Aorta (tissue), 5 donors: ENCODE data around the gene PKNOX2. TPM values are rescaled to one million over a fixed set of nuclear protein-coding genes. Genes with fewer than 3 reads are reported as not detected.

ENCODE experiments used
- ATAC-seq: fragments of 200-7000 bp; cut with Tn5 transposase; one replicate; pipeline ENCODE4 v1.9.1; 2022; ENCODE audit warnings: moderate library complexity; ENCODE audit not compliant: low FRiP score
- DNase-seq, 2 donors: peaks; one replicate each; pipeline ENCODE4 v3.0.0-alpha.2; 2020
- H3K27ac ChIP-seq, 2 donors: one replicate each; pipeline ENCODE4 v1.5.1; 2013; ENCODE audit warnings: low read length in 2 of 2, mild to moderate bottlenecking in 2 of 2, moderate library complexity in 2 of 2, control low read depth in 1 of 2, inconsistent platforms in 1 of 2, low read depth in 1 of 2
- H3K27me3 ChIP-seq, 2 donors: one replicate each; pipeline ENCODE4 v1.6.1; 2013; ENCODE audit warnings: control low read depth in 1 of 2, low read length in 1 of 2, mild to moderate bottlenecking in 1 of 2, moderate library complexity in 1 of 2; ENCODE audit not compliant: insufficient read depth in 2 of 2, control insufficient read depth in 1 of 2
- H3K36me3 ChIP-seq, 2 donors: one replicate each; pipeline ENCODE4 v1.6.1; 2013; ENCODE audit warnings: control low read depth in 1 of 2, low read length in 1 of 2, mild to moderate bottlenecking in 1 of 2; ENCODE audit not compliant: insufficient read depth in 2 of 2, control insufficient read depth in 1 of 2
- H3K4me1 ChIP-seq, 2 donors: one replicate each; pipeline ENCODE4 v1.6.1; 2013; ENCODE audit warnings: low read length in 2 of 2, control low read depth in 1 of 2, mild to moderate bottlenecking in 1 of 2, moderate library complexity in 1 of 2; ENCODE audit not compliant: insufficient read depth in 2 of 2, control insufficient read depth in 1 of 2
- H3K4me3 ChIP-seq, 2 donors: one replicate each; pipeline ENCODE4 v1.5.1; 2013; ENCODE audit warnings: low read length in 2 of 2, control low read depth in 1 of 2, mild to moderate bottlenecking in 1 of 2
- H3K9me3 ChIP-seq: one replicate; pipeline ENCODE4 v1.6.1; 2013; ENCODE audit warnings: mild to moderate bottlenecking, low read length; ENCODE audit not compliant: control insufficient read depth
- WGBS, 2 donors: extraction: QIAGEN DNeasy Blood & Tissue Kit; methylation state at CpG; one replicate each; pipeline ENCODE4 v1.1.7; 2013; 5-methylcytosine and 5-hydroxymethylcytosine counted together
- intact Hi-C, 2 donors: fragments of 100-400 bp; cut with DNase I; formaldehyde crosslinking; loops; one replicate each; pipeline versions ENCODE4 v1.14.2 to v1.15.0; 2022
- polyA plus RNA-seq, 2 donors: library from polyadenylated mRNA; stranded (reverse); fragments of 200-250 nt; gene quantifications; one replicate each; pipeline ENCODE4 v1.2.3, GENCODE V29; 2013
- total RNA-seq, 2 donors: library from RNA; stranded (reverse); fragmentation: NEBNext Ultra II Directional; extraction: Animal tissue kit (Norgen Biotek cat#: 25700); gene quantifications; one replicate each; pipeline ENCODE4 v1.2.1, GENCODE V29; 2021
- donor health status: healthy with polysubstance abuse.
- donor health status: Bipolar disorder and iron deficiency.
- donor health status: DM: no; HTN: no; CAD: no.
- donor health status: DM: no; HTN: no; CAD: no.
- donor health status: DM: yes; HTN: yes; CAD: no.

The PKNOX2 gene
- total and polyA plus RNA-seq, 4 donors: 1.8 to 19.8 (median 5.8) TPM

GRCh38 chr11:125341676-125342075 is 177.1 kb downstream of the PKNOX2 start:
- Histone ChIP-seq H3K27ac (no peak overlapping the region), H3K4me1 (no peaks in the 10 kb centered on the region), H3K4me3 (no peak overlapping the region), H3K9me3 (no peaks in the 10 kb centered on the region), H3K27me3 (no peaks in the 10 kb centered on the region), H3K36me3 (no peaks in the 10 kb centered on the region)
- 93 to 95% methylated on average over 13 of the region's 13 CpGs for WGBS, 2 donors
- intact Hi-C loops: loop anchor here in 1 of 2 donors (10.0 kb wide), 1 partner anchor 377 kb away; no protein-coding TSS in a partner anchor
- DNase-seq: peak in 1 of 2 donors; percentile 19
- no peak for ATAC-seq

- no peak for DNase-seq
- intact Hi-C loops: loop anchor here in 1 of 2 donors (10.0 kb wide), 1 partner anchor 378 kb away; no protein-coding TSS in a partner anchor
- no peak overlapping the region for H3K27ac ChIP-seq
Measured at GRCh38 chr11:125342281-125342930, 177.9 kb downstream of the PKNOX2 start.

GRCh38 chr11:125343086-125343717 is 178.7 kb downstream of the PKNOX2 start:
- DNase-seq: peak in 1 of 2 donors; percentile 43
- intact Hi-C loops: loop anchor here in 1 of 2 donors (10.0 kb wide), 1 partner anchor 378 kb away; no protein-coding TSS in a partner anchor
- 89 to 94% methylated on average over 7 of the region's 7 CpGs for WGBS, 2 donors
- Histone ChIP-seq H3K4me1 (no peaks in the 10 kb centered on the region), H3K4me3 (no peak overlapping the region), H3K9me3 (no peaks in the 10 kb centered on the region), H3K36me3 (no peaks in the 10 kb centered on the region), H3K27me3 (no peaks in the 10 kb centered on the region), H3K27ac (no peak overlapping the region)
- no peak for ATAC-seq

More at GRCh38 chr11:125342281-125342930, 177.9 kb downstream of the PKNOX2 start:
- no peaks in the 10 kb centered on the region for H3K36me3 ChIP-seq
- ATAC-seq: no peak
- H3K27me3 ChIP-seq: no peaks in the 10 kb centered on the region
- no peak overlapping the region for H3K4me3 ChIP-seq
- no peaks in the 10 kb centered on the region for H3K4me1 ChIP-seq
- WGBS, 2 donors: 89 to 94% methylated on average over 16 of the region's 16 CpGs
- H3K9me3 ChIP-seq: no peaks in the 10 kb centered on the region

GRCh38 chr11:125343718-125344131 is 179.2 kb downstream of the PKNOX2 start:
- ATAC-seq (no peak), DNase-seq (peak in 1 of 2 donors; percentile 60)
- Histone ChIP-seq H3K27me3 (no peaks in the 10 kb centered on the region), H3K27ac (no peak overlapping the region), H3K36me3 (no peaks in the 10 kb centered on the region), H3K4me3 (no peak overlapping the region), H3K9me3 (no peaks in the 10 kb centered on the region), H3K4me1 (no peaks in the 10 kb centered on the region)
- 91 to 95% methylated on average over 13 of the region's 13 CpGs for WGBS, 2 donors
- intact Hi-C loops: loop anchor here in 1 of 2 donors (10.0 kb wide), 1 partner anchor 379 kb away; no protein-coding TSS in a partner anchor

- Histone ChIP-seq H3K36me3 (no peaks in the 10 kb centered on the region), H3K4me1 (no peaks in the 10 kb centered on the region), H3K4me3 (no peak overlapping the region), H3K27me3 (no peaks in the 10 kb centered on the region), H3K27ac (no peak overlapping the region), H3K9me3 (no peaks in the 10 kb centered on the region)
- intact Hi-C loops: loop anchor here (5.0 to 10.0 kb wide), 5 partner anchors 62 to 542 kb away; partner anchors contain the start of genes CCDC15 (in 1 of the 2), HYLS1 (in 1 of the 2) and PKNOX2 (in 1 of the 2)
- DNase-seq (peak in 1 of 2 donors; percentile 44), ATAC-seq (no peak)
- 92 to 98% methylated on average over 4 of the region's 4 CpGs for WGBS, 2 donors
Measured at GRCh38 chr11:125344846-125345420, 180.4 kb downstream of the PKNOX2 start.

GRCh38 chr11:125345421-125346178 is 181.0 kb downstream of the PKNOX2 start:
- ATAC-seq: peak; percentile 86
- peak; percentile 86 to 92 for DNase-seq
- intact Hi-C loops: loop anchor here (1.0 to 10.0 kb wide), 7 partner anchors 28 to 542 kb away; partner anchors contain the start of genes PKNOX2 (in 2 of the 2), CCDC15 (in 1 of the 2) and HYLS1 (in 1 of the 2)
- no peaks in the 10 kb centered on the region for H3K27me3 ChIP-seq
- no peaks in the 10 kb centered on the region for H3K4me1 ChIP-seq
- H3K9me3 ChIP-seq: no peaks in the 10 kb centered on the region
- no peak overlapping the region for H3K27ac ChIP-seq
- H3K36me3 ChIP-seq: no peaks in the 10 kb centered on the region
- 13 to 16% methylated on average over 20 of the region's 20 CpGs for WGBS, 2 donors
- no peak overlapping the region for H3K4me3 ChIP-seq

- Histone ChIP-seq H3K4me3 (no peak overlapping the region), H3K36me3 (no peaks in the 10 kb centered on the region), H3K27me3 (no peaks in the 10 kb centered on the region), H3K9me3 (no peaks in the 10 kb centered on the region), H3K4me1 (no peaks in the 10 kb centered on the region), H3K27ac (peak overlapping the region in 1 of 2 donors; percentile 18)
- DNase-seq (no peak), ATAC-seq (peak; percentile 42)
- 5 to 6% methylated on average over 6 of the region's 6 CpGs for WGBS, 2 donors
- intact Hi-C loops: loop anchor here (1.0 to 10.0 kb wide), 7 partner anchors 27 to 541 kb away; partner anchors contain the start of genes PKNOX2 (in 2 of the 2), CCDC15 (in 1 of the 2) and HYLS1 (in 1 of the 2)
Measured at GRCh38 chr11:125346179-125346530, 181.6 kb downstream of the PKNOX2 start.
